Fibroblast of villous mesenchyme (primary cell): ENCODE measurements around the gene C1R. TPM values are rescaled to one million over a fixed set of nuclear protein-coding genes. Genes with fewer than 3 reads are reported as not detected.
"Not testable (repeated sequence)": the region's sequence is repeated elsewhere in the genome, so short reads cannot be mapped to it uniquely, and the experiment has no call there.

Experiments used
- DNase-seq: peaks from one replicate; pipeline ENCODE4 v3.0.0-alpha.2; 2010; ENCODE audit warnings: low read depth
- H3K4me3 ChIP-seq: 2 replicates; pipeline ENCODE4 v1.5.1; 2011; ENCODE audit warnings: low read depth, mild to moderate bottlenecking, low read length
- CTCF ChIP-seq: IDR thresholded peaks from 2 replicates; pipeline ENCODE4 v1.5.1; 2012; ENCODE audit warnings: low read depth, mild to moderate bottlenecking, low read length; ENCODE audit not compliant: insufficient read depth
- total RNA-seq: library from RNA; depleted of rRNA; stranded (reverse); fragments of >200 nt; gene quantifications from 2 replicates; pipeline ENCODE4 v1.2.3, GENCODE V29; 2012

Gene C1R
- total RNA-seq, 1 donor: 84.2 TPM

DNA sequence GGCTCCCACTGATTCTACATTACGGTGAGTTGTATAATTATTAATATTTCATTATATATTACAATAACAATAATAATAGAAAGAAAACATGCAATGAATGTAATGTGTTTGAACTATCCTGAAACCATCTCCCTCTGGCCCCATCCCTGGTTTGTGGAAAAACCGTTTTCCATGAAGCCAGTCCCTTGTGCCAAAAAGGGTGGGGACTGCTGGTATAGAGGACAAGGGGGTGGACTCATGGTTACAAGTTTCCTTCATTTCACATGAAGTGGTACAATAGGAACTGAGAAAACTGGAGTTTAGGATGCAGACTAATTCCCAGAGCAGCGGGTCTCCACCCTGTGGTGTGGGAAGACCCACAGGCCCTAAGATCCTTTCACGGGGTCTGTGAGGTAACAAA, 19.8 kb upstream of the C1R start:
- no peak overlapping the region for H3K4me3 ChIP-seq
- TF ChIP-seq CTCF: no peak
- no peak for DNase-seq

DNA sequence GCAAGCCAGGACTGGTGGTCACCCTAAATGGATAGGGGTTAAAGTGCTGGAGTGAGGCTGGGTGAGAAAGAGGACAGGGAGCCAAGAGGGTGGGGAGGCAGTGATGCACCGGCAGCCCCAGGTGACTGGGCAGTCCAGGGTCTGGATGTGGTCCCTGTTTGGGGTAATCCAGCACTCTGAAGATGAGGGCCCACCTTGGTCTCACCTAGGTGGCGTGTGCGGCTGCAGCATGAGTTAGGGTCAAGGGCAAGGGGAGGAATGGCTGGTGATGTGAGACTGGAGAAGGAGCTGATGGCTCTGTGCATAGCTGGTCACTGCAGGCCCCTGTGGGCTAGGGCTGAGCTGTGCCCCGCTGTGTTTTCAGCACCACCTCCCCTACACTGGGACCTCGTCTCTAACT, 18.4 kb upstream of the C1R start:
- TF ChIP-seq CTCF: no peak
- DNase-seq: no peak
- no peak overlapping the region for H3K4me3 ChIP-seq

DNA sequence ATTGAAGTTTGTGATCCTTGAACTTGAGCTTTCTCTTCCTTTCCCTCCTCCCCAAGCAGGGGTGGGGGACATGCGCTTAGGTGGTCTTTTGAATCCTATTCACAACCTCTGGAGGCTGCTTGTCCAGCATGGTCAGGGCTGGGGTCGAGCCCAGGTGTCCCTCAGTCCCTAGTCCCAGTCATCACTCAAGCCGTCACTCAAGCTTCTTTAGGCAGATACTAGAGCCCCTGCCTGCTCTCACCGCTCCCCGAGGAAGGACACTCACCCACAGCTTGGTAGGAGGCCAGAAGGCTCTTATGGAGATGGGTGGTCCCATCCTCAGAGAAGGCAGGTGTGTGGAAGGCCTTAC, 17.3 kb upstream of the C1R start:
- peak overlapping the region; percentile 77 for H3K4me3 ChIP-seq
- no peak for TF ChIP-seq CTCF
- no peak for DNase-seq

DNA sequence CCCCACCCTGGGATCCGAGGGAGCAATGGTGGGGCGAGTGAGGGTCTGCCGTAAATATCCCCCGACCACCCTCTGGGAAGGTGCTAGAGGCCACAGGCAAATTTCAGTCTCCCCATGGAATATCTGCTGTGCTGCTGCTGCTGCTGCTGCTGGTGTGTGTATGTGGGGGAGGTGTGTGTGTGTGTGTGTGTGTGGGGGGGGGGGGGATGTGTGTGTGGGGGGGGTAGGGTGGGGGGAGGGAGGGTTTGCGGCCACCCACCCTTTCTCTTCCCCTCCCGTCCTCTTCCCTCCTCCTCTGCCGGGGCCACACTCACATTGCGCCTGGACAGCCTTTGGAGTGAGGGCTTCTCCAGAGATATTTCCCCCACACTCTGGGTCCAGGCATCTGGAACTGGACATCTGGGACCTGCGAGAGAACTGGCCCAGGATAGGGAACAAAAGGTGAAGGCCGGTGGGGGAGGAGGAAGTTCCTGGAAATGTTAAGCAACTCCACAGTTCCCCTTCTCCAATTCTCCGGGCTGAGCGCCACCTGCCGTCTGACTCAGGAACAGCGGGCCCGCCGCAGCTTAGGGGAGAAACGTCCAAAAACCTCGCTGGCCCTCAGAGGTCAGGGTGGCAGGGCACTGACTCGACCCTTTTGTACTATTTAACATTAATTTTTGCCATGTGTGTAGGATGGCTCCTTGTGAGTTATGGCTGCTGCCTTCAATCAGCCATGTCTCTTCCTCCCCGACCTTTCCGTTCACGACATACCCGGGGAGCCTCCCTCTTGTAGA, 16.7 kb upstream of the C1R start, which contains the start of gene C1RL:
C1RL (minus strand) TSS at position 419 of the 776 bp plus-strand sequence; CDS start at position 385, 34 bp downstream.
- peak; percentile 92 for DNase-seq
- peak within 1 kb of the TSS; percentile 77 for H3K4me3 ChIP-seq
- TF ChIP-seq CTCF: peak; percentile 97

- no peak for TF ChIP-seq CTCF
- DNase-seq: peak; percentile 74
- peak overlapping the region; percentile 77 for H3K4me3 ChIP-seq
Observed at GRCh38 chr12:7108003-7108795, 16.0 kb upstream of the C1R start.

- peak overlapping the region; percentile 77 for H3K4me3 ChIP-seq
- TF ChIP-seq CTCF: no peak
- peak; percentile 28 for DNase-seq
Observed at GRCh38 chr12:7107636-7108002, 15.4 kb upstream of the C1R start.

- H3K4me3 ChIP-seq: peak overlapping the region; percentile 77
- DNase-seq: not testable (repeated sequence)
Observed at GRCh38 chr12:7107181-7107580, 14.9 kb upstream of the C1R start.
